Measurements from ENCODE around the gene MICAL3.
A peak's percentile ranks its signal among the peaks of the same experiment; 100 is the strongest.
"Not testable (repeated sequence)": the region's sequence is repeated elsewhere in the genome, so short reads cannot be mapped to it uniquely, and the experiment has no call there.

MICAL3 gene

DNA sequence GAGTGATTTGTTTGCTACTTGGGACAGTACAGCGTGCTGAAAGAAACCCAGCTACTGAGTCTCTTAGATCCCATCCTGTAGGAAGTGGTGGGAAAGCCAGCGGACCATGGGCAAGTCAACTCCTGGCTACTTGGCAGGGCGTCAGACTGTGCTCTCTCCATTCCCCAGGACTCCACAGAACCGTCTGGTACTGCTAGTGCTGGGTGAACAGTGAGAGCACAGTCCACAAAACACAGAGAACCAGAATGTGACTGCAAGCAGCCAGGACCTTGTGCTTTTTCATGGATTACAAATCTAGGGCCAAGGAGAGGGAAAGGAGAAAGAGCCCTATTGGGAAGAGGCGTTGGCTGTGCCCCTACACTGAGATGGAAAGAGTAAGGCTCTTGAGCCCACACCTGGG lies 260.3 kb downstream of the MICAL3 start:
- no peak for DNase-seq (ENCODE audit: low read depth in 2 of 2)

DNA sequence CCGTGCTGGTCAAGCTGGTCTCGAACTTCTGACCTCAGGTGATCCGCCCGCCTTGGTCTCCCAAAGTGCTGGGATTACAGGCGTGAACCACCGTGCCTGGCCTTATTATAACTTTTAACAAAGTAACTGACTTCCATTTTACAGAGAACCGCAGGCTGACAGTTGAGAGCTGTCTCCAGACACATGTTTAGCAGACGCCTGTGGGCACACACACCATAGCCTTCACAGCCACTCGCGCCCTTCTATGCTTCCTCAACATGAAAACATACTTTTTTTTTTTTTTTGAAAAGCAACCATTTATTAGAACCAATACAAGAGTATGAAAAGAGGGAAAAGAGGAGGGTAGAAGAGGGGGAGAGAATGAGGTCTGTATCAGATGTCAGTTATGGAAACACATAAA lies 260.9 kb downstream of the MICAL3 start:
- DNase-seq (ENCODE audit: low read depth in 2 of 2), result not testable (repeated sequence)

DNA sequence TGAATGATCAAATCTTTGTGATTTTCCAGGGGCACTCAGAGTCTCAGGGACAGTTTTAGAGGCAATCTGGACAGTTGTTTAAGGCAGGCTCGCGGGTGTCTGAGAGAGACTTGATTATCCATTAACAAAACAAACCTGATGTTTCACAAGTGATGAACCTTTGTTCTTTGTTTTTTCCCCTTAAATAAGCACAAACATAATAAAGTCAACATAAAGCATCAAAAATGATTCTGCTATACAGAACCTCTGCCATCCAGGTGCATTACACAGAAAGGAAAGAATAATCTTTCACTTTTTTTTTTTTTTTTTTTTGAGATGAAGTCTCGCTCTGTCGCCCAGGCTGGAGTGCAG lies 263.2 kb downstream of the MICAL3 start:
- no peak for DNase-seq (ENCODE audit: low read depth in 2 of 2)

DNA sequence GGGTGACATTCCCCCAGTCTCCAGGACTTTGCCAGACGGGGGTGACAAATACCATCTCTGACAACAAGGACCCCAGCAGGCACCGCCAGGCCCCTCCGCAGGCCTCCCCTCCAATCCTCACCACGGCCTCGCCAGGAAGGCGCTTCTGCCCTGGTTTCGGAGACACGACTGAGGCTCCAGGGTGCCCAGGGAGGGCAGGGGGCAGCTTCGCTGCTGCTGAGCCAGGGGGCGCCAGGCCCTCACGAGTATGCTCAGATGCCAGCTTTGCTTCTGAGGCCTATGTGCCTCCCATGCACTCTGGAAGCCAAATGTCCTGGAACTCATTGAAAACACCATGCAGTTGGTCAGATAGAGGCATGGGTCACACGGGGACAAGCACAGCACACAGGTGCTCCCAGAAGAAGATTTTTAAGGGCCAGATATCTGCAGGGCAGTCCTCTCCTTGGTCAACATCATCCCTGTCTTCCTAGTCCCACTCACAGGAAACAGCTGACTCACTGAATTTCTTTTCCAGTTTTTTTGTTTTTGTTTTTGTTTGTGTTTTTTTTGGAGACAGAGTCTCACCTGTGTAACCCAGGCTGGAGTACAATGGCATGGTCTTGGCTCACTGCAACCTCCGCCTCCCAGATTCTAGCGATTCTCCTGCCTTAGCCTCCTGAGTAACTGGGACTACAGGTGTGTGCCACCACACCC lies 270.0 kb downstream of the MICAL3 start:
- no peak for DNase-seq (ENCODE audit: low read depth in 2 of 2)

DNA sequence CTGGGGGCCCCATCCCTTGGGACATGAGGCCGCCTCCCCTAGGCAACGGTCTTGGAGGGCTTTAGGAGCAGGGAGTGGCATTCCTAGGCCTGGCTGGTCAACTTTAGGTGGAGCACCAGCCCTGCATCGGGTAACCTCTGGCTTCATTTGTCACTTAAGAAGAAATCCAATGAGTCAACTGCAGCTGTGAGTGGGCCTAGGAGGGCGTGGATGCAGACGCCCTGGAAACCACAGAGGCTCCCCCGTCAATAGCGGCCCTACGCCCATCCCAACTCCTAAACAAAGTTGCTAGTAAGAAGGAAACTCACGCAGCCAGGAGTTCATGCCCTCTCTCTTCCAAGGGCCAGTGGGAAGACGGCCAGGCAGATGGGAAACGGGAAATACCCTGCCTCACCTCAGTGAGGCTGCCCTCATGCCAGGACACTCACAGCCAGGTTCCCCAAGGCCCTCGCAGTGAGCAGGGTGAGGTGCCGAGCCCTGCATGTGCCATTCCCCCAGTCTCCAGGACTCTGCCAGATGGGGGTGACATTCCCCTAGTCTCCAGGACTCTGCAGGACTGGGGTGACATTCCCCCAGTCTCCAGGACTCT lies 270.9 kb downstream of the MICAL3 start:
- DNase-seq (ENCODE audit: low read depth in 2 of 2), result no peak

DNA sequence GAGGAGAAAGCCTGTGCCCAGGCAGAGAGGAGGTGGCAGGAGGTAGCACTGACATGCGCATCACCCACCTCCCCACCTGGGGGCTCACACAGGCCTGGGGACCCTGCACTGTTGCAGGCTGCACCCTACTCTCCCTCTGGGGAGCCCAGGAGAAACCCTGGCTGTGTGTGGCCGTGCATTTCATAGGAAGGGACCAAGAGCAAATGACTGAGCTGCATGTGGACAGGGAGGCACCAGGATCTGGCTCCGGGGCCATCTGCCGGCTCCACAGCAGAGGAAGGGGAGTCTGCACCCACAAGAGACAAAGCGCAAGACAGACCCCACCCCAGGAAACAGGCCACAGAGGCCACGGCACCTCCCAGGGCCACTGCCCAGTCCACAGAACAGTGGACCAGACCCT lies 272.8 kb downstream of the MICAL3 start:
- no peak for DNase-seq (ENCODE audit: low read depth in 2 of 2)

DNA sequence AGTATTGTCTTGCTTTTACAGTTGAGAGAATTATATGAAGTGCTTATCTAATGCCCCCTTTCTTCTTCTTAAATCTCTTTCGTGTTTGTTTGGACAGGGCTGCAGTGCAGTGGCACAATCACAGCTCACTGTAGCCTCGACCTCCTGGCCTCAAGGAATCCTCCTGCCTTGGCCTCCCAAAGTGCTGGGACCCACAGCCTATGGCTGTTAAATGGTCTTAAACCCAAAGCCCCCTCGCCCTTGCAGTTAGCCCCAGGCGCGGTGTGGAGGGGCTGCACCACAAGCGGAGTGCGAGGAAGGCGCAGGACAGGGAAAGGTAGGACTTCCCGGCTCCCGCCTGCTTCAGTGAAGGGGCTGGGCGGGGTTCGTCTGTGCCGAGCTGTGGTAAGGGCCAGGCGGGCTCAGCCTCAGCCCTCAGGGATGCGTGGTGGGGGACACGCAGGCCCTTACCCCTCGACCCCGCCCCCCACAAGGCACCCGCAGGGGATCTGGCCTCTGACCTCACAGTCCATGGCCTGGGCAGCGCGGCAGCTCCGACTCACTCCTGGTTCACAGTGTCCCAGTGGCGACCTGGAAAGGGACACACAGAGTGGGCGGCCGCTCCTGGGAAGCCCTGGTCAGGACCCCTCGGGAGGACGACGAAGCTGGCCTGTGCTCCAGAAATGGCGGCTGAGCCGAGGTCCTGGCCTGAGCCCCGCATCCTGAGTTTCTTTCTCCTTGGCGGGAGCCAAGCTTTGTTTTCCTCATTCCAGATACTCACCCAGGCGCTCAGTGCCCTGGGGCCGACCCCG lies 274.6 kb downstream of the MICAL3 start:
- no peak for DNase-seq (ENCODE audit: low read depth in 2 of 2)

DNA sequence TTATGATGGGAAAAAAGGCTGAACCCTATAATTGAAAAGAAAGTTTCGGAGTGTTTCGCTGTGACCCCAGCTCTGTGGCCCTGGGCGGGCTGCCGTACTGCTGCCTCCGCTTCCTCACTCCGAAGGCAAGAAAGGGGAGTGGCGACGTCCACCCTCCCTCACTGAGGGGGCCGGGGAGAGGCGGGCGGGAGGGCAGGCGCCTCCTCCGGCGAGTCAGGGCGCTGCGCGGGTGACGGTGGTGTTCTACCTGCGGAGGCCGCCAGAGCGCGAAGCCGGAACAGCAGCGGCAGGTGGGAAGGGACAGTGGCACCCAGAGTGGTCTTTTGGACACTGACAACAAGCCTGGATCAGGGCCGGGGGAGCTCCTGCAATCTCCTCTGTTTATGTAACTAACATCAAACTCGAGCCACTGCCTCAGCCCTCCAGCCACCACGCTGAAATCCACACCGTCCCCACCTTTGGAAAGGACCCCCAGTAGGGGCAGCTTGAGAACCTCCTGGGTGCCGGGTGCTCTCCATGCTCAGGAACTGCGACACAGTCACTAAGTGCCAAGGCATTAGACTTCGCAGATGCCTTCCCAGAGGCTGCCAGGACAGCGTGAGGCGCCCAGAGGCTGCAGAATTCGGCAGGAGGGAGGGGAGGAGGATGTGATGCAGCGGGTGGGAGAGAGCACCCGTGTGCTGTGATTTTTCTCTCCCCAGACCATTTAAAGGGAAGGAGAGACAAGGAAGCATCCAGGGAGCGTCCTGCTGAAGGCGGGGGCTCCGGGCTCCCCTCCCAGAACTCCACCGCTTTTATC lies 275.6 kb downstream of the MICAL3 start:
- DNase-seq (ENCODE audit: low read depth in 2 of 2), result no peak

DNA sequence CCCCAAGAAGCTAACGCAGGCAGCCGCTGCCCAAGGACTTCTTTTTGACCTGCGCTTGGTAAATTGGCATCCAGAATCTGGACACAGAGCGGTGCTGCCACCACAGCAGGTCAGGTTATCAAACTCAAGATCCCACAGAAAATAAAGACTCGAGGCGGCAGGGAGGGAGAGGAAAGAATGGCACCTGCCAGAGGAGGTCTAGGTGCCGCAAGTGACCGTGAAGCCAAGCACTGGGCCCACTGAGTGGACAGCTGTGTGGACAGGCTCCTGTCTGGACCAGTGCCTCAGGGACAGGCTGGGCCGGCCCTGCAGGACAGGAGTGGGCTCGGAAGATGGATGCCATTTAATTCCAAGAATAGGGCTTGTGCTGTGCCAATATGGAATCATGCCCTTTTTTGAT lies 277.4 kb downstream of the MICAL3 start:
- no peak for DNase-seq (ENCODE audit: low read depth in 2 of 2)

DNA sequence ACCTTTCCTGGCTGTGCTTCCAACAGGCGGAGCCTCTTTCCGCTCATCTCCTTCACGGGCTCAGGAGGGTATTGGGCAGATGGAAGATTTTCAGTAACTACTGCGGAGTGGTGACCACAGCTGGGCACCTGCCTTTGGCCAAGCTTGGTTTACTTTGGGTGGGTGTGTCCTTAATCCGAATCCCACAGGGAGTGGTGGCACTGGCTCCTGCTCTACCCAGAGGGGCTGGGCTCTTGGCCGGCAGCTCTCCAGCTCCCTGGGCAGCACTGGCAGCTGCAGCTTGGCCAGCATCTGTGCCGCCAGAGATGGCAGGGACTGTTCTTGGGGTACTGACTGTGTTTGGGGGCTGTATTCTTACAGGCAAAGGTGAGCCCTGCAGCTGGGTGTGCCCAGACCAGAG lies 279.9 kb downstream of the MICAL3 start:
- DNase-seq (ENCODE audit: low read depth in 2 of 2), result no peak

DNA sequence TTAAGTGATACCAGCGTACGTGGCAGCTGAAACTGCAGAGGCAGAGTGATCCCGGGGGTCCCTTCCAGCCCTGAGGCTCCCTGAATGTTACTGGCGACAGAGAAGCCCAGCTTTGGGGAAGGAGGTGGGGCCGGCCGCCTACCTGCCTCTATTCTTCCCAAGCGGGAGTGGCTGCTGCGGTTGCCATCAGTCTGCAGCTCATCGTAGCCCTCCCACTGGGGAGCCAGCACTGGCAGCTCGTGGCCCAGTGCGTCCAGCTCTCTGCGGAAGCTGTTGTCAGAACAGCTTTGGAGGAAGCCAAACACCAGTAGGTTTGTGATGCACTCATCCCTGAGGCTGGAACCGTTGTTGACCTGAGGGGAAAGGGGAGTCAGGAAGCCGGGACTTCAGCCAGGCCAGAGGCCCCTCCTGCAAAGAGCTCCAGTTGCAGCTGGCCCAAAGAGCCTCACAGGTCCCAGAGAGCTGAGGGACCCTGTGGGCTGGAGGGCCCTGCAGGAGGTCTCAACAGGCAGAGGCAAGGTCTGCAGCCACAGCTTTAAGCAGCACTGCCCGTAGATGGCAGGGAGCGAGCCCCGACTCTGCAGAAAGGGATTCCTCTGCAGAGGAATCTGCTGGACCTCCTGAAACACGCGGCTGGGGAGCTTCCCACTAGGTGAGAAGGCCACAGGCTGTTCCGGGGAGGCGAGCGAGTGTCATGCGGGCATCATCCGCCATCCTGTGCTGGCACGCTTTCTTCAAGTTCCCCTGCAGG lies 280.5 kb downstream of the MICAL3 start:
- DNase-seq (ENCODE audit: low read depth in 2 of 2), result no peak

DNA sequence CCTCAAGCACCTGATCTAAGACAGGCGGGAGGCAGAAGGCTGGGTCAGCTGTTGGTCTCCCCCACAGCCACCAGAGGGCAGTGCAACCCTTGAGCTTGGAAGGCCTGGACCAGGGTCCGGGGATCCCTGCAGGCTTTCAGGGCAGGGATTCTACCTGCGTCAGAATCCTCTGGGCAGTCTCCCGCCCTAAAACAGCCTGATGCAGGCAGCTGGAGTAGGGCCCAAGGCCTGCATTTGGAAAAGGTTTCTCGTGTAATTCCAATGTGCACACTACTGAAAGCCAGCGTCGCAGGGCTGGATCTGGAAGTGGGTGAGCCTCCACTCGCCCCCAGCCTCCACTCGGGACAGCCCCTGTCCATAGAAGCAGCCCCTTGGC lies 281.8 kb downstream of the MICAL3 start:
- peak; percentile 36 to 42 for DNase-seq (ENCODE audit: low read depth in 2 of 2)

DNA sequence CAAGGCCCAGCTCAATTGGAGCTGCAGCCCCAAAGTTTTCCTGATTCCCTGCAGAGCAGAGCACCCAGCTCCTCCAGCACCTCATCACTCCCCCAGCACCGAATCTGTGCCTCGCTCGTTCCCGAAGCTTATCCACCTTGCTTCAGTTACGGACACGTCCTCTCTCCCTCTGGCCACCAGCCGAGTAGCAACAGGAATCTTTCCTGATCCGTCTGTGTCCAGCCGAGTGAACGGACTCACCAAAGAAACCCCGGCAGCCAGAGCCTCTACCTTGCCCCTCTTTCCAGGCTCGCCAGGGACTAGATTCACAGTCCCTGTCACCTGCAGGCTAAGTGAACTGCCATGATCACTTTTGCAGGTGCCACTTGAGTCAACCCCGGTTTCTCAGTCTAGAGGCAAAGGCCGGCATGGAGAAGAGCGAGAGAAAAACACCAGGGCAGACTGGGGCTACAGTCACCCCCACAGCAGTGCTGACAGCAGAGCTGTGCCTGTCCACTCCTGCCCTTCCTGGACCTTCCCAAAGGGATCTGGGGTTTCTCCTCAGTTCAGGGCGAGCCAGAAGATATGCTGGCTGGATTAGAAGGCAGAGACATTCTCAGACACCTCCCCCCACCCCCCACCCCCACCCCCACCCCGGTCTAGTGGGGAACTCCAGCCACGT lies 282.4 kb downstream of the MICAL3 start:
- no peak for DNase-seq (ENCODE audit: low read depth in 2 of 2)

DNA sequence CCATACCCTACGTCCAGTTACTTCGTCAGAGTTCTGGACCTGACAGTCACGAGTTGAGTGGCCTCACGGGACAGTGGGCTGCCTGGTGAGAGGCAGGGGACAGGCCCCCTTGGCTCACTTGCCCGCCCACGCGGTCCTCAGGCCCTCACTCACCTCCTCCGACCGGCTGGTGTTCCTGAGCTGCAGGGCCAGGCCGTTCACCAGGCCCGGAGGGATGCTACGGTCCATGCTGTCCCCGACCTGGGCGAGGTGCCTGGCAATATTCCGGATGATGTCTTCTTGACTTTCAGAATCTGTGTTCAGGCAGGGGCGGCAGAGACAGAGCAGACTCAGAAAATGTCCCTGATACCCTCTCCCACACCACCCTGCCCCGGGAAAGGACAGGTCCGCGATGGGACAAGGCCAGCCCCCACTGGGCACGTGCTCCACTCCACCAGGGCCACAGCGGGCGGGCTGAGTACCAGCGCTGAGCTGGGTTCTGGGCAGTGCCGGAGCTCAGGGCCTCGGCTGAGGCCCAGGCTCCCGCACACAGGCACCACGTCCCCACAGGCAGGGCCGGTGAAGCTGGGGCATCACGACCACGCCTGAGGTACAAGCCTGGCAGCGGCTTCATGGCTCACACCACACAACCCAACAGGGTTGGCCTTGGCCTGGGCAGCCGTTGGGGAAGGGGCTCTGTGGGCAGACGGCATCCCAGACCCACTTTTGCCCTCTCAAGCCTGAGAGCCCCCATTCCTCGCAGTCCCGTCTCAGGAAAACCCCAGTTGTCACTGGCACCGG lies 285.0 kb downstream of the MICAL3 start:
- DNase-seq (ENCODE audit: low read depth in 2 of 2), result no peak

DNA sequence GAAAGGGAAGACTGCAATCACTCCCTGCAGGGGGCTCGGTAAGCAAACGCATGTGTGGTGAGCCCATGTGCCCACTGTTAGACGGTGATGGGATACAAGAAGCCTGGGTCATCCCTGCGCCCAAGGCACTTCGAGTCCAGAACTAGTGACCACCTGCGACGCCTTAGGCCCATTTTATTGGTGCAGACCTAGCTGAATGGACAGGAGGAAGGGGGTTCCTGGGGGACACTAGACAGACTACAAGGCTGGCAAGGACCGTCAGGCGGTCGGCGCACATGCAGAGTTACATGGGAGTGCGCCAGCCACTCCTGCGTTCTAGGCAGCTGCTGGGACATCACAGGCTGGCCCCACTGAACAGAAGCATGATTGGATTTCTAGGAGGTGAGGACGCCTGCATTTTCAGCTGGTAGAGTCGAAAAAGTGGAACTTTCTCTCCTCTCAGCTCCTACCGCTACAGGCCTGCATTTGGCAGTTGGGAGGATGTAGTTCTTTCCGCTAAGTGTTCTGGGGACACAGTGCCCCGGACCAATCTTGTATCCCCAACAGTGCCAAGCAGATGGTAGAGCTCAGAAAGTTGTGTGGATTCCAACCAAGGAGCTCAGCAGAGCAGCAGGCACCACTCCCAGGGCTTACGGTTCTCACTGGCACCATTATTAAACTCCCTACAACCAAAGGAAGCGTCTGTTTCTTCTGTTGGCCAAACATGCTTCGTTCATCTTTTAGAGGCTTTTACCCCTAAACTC lies 285.8 kb downstream of the MICAL3 start:
- DNase-seq (ENCODE audit: low read depth in 2 of 2), result no peak
